ENCODE data around the gene PHF3. TPM values are rescaled to one million over a fixed set of nuclear protein-coding genes. Genes with fewer than 3 reads are reported as not detected.

PHF3 gene
- total RNA-seq, 1 experiment from 2014 or later, result 46.6 TPM

GRCh38 chr6:63671098-63671754 lies 35.6 kb downstream of the PHF3 start:
- no peaks in the 10 kb centered on the region for H3K9me3 Mint-ChIP-seq (ENCODE audit: low read depth, unreplicated experiment)
- no peak for DNase-seq
- H3K36me3 Mint-ChIP-seq (ENCODE audit: insufficient read depth, unreplicated experiment), result no peaks in the 10 kb centered on the region
- TF ChIP-seq CTCF (IDR thresholded peaks at IDR 0.05; ENCODE audit: unreplicated experiment), result no peak
- H3K27ac Mint-ChIP-seq (ENCODE audit: unreplicated experiment), result no peak overlapping the region
- H3K4me1 Mint-ChIP-seq (ENCODE audit: low read depth, unreplicated experiment), result peaks cover 9% of the 10 kb centered on the region
- H3K27me3 Mint-ChIP-seq (ENCODE audit: unreplicated experiment), result no peaks in the 10 kb centered on the region
- BruUV-seq (replicated peaks), result no TSS peak
- intact Hi-C loops (cut with micrococcal nuclease; ENCODE audit: unreplicated experiment), result loop anchor here (10.0 kb wide), 1 partner anchor 316 kb away; no protein-coding TSS in a partner anchor
- H3K4me3 Mint-ChIP-seq (ENCODE audit: low read depth, unreplicated experiment), result no peak overlapping the region
- CTCF ChIA-PET, result no interaction called here

GRCh38 chr6:63672582-63673129 lies 37.1 kb downstream of the PHF3 start:
- Mint-ChIP-seq H3K36me3 (ENCODE audit: insufficient read depth, unreplicated experiment) (no peaks in the 10 kb centered on the region), H3K4me1 (ENCODE audit: low read depth, unreplicated experiment) (peaks cover 9% of the 10 kb centered on the region), H3K9me3 (ENCODE audit: low read depth, unreplicated experiment) (no peaks in the 10 kb centered on the region), H3K4me3 (ENCODE audit: low read depth, unreplicated experiment) (no peak overlapping the region), H3K27me3 (ENCODE audit: unreplicated experiment) (no peaks in the 10 kb centered on the region), H3K27ac (ENCODE audit: unreplicated experiment) (no peak overlapping the region)
- intact Hi-C loops (cut with micrococcal nuclease; ENCODE audit: unreplicated experiment), result loop anchor here (10.0 kb wide), 1 partner anchor 318 kb away; no protein-coding TSS in a partner anchor
- BruUV-seq (replicated peaks), result no TSS peak
- CTCF ChIA-PET, result no interaction called here
- DNase-seq, result no peak
- TF ChIP-seq CTCF (IDR thresholded peaks at IDR 0.05; ENCODE audit: unreplicated experiment), result no peak

GRCh38 chr6:63673692-63674091 lies 38.1 kb downstream of the PHF3 start:
- H3K36me3 Mint-ChIP-seq (ENCODE audit: insufficient read depth, unreplicated experiment), result no peaks in the 10 kb centered on the region
- no peak for TF ChIP-seq CTCF (IDR thresholded peaks at IDR 0.05; ENCODE audit: unreplicated experiment)
- intact Hi-C loops (cut with micrococcal nuclease; ENCODE audit: unreplicated experiment), result loop anchor here (10.0 kb wide), 1 partner anchor 319 kb away; no protein-coding TSS in a partner anchor
- H3K4me3 Mint-ChIP-seq (ENCODE audit: low read depth, unreplicated experiment), result no peak overlapping the region
- no TSS peak for BruUV-seq (replicated peaks)
- no peak for DNase-seq
- CTCF ChIA-PET, result no interaction called here
- H3K9me3 Mint-ChIP-seq (ENCODE audit: low read depth, unreplicated experiment), result no peaks in the 10 kb centered on the region
- H3K27ac Mint-ChIP-seq (ENCODE audit: unreplicated experiment), result no peak overlapping the region
- H3K4me1 Mint-ChIP-seq (ENCODE audit: low read depth, unreplicated experiment), result peaks cover 9% of the 10 kb centered on the region
- H3K27me3 Mint-ChIP-seq (ENCODE audit: unreplicated experiment), result no peaks in the 10 kb centered on the region

GRCh38 chr6:63674635-63675034 lies 39.0 kb downstream of the PHF3 start:
- DNase-seq, result no peak
- BruUV-seq (replicated peaks), result no TSS peak
- CTCF ChIA-PET, result no interaction called here
- Mint-ChIP-seq H3K36me3 (ENCODE audit: insufficient read depth, unreplicated experiment) (no peaks in the 10 kb centered on the region), H3K27ac (ENCODE audit: unreplicated experiment) (no peak overlapping the region), H3K9me3 (ENCODE audit: low read depth, unreplicated experiment) (no peaks in the 10 kb centered on the region), H3K27me3 (ENCODE audit: unreplicated experiment) (no peaks in the 10 kb centered on the region), H3K4me3 (ENCODE audit: low read depth, unreplicated experiment) (no peak overlapping the region), H3K4me1 (ENCODE audit: low read depth, unreplicated experiment) (peaks cover 9% of the 10 kb centered on the region)
- intact Hi-C loops (cut with micrococcal nuclease; ENCODE audit: unreplicated experiment), result loop anchor here (5.0 to 10.0 kb wide), 2 partner anchors 32 to 320 kb away; no protein-coding TSS in a partner anchor
- TF ChIP-seq CTCF (IDR thresholded peaks at IDR 0.05; ENCODE audit: unreplicated experiment), result no peak

Data from Calu3 (cell line).